Stimulated activated CD4-positive, alpha-beta T cell treated with anti-CD3 and anti-CD28 coated beads, Interleukin-1b, Interleukin-23, amount 100 ng/mL, for 24 hours (primary cell): ENCODE measurements around the gene WASF3.

ENCODE experiments used
- DNase-seq, 4 experiments: peaks; one replicate each; pipeline ENCODE4 v3.0.0-alpha.2; 2020; ENCODE audit warnings: low read depth in 4 of 4, low spot score in 1 of 4

WASF3 gene

GRCh38 chr13:26544707-26545106 is 12.8 kb upstream of the WASF3 start:
- no peak for DNase-seq

GRCh38 chr13:26548205-26548765 is 9.2 kb upstream of the WASF3 start:
- no peak for DNase-seq

GRCh38 chr13:26549713-26550112 is 7.8 kb upstream of the WASF3 start:
- DNase-seq: no peak

GRCh38 chr13:26551255-26551860 is 6.1 kb upstream of the WASF3 start:
- DNase-seq: no peak

- DNase-seq: no peak
Measured at GRCh38 chr13:26555413-26555812, 2.1 kb upstream of the WASF3 start.

- DNase-seq: no peak
Measured at GRCh38 chr13:26557051-26557392, 461 bp upstream of the WASF3 start.

- no peak for DNase-seq
Measured at GRCh38 chr13:26558074-26558805, 757 bp downstream of the WASF3 start.

- no peak for DNase-seq
Measured at GRCh38 chr13:26558987-26559386, 1.5 kb downstream of the WASF3 start.

GRCh38 chr13:26560456-26560855 is 3.0 kb downstream of the WASF3 start:
- DNase-seq: no peak

GRCh38 chr13:26561067-26561466 is 3.6 kb downstream of the WASF3 start:
- no peak for DNase-seq

- DNase-seq: no peak
Measured at GRCh38 chr13:26561651-26562511, 4.4 kb downstream of the WASF3 start.

- DNase-seq: no peak
Measured at GRCh38 chr13:26562512-26562890, 5.0 kb downstream of the WASF3 start.

GRCh38 chr13:26563713-26564112 is 6.2 kb downstream of the WASF3 start:
- no peak for DNase-seq

- no peak for DNase-seq
Measured at GRCh38 chr13:26568132-26568815, 10.8 kb downstream of the WASF3 start.

- DNase-seq: no peak
Measured at GRCh38 chr13:26571518-26571917, 14.0 kb downstream of the WASF3 start.

- DNase-seq: no peak
Measured at GRCh38 chr13:26575244-26575643, 17.8 kb downstream of the WASF3 start.

- no peak for DNase-seq
Measured at GRCh38 chr13:26579580-26579979, 22.1 kb downstream of the WASF3 start.

GRCh38 chr13:26583662-26584061 is 26.2 kb downstream of the WASF3 start:
- no peak for DNase-seq

GRCh38 chr13:26584713-26585112 is 27.2 kb downstream of the WASF3 start:
- no peak for DNase-seq

GRCh38 chr13:26585136-26585535 is 27.7 kb downstream of the WASF3 start:
- no peak for DNase-seq

- no peak for DNase-seq
Measured at GRCh38 chr13:26587251-26587650, 29.8 kb downstream of the WASF3 start.
